ENCODE data around the gene NMS.

GRCh38 chr2:100524331-100524730 is 54.0 kb downstream of the NMS start:
- no peak for TF ChIP-seq POLR2A (IDR thresholded peaks at IDR 0.05; ENCODE audit: low read length)
- TF ChIP-seq GATA1 (IDR thresholded peaks at IDR 0.05; ENCODE audit: low read depth, low read length) = no peak

Data from erythroblast (primary cell).